Tibial nerve (tissue), 3 donors: ENCODE measurements around the gene ADAMTS18.

Experiments
- POLR2A ChIP-seq, 2 donors: fragments of 450-650 bp; IDR thresholded peaks; one replicate each; pipeline ENCODE4 v1.6.1; 2017; ENCODE audit warnings: antibody characterized with exemption in 2 of 2, mild to moderate bottlenecking in 2 of 2, moderate library complexity in 2 of 2
- TF ChIP-seq, protein P1 (sequence below), 5 experiments: fragments of 200-600 bp in 3 of 5; fragments of 450-650 bp in 2 of 5; sonication (generic) in 3 of 5; IDR thresholded peaks; one replicate each; pipeline ENCODE4 v1.5.1; 2016 to 2019; ENCODE audit warnings: antibody characterized with exemption in 5 of 5, mild to moderate bottlenecking in 3 of 5, moderate library complexity in 2 of 5

DNA sequence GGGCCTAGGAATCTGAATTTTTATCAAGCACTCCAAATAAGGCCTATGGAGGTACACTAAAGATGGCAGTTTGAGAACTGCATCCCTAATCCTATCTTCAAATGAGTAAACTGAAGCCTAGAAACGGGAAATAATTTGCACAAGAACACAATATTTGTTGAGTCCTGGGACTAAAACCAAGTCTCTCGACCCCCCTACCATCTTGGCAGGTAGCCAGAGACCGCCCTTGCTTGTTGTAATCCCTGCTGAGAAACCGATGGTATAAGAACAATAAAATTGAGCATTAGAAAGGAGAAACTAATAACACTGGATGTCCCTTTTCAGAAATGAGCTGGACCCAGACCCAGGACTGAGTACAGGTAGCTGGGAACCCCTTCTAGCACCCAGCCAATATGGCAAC, 24.4 kb downstream of the ADAMTS18 start:
- TF ChIP-seq, protein P1, sequence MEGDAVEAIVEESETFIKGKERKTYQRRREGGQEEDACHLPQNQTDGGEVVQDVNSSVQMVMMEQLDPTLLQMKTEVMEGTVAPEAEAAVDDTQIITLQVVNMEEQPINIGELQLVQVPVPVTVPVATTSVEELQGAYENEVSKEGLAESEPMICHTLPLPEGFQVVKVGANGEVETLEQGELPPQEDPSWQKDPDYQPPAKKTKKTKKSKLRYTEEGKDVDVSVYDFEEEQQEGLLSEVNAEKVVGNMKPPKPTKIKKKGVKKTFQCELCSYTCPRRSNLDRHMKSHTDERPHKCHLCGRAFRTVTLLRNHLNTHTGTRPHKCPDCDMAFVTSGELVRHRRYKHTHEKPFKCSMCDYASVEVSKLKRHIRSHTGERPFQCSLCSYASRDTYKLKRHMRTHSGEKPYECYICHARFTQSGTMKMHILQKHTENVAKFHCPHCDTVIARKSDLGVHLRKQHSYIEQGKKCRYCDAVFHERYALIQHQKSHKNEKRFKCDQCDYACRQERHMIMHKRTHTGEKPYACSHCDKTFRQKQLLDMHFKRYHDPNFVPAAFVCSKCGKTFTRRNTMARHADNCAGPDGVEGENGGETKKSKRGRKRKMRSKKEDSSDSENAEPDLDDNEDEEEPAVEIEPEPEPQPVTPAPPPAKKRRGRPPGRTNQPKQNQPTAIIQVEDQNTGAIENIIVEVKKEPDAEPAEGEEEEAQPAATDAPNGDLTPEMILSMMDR (IDR thresholded peaks at IDR 0.05), result no peak
- TF ChIP-seq POLR2A (IDR thresholded peaks at IDR 0.05), result no peak
